ENCODE measurements around the gene C18orf54.
"Not testable (repeated sequence)": the region's sequence is repeated elsewhere in the genome, so short reads cannot be mapped to it uniquely, and the experiment has no call there.

The C18orf54 gene

GRCh38 chr18:54386800-54387495, 29.2 kb downstream of the C18orf54 start:
- not testable (repeated sequence) for DNase-seq (ENCODE audit: low read depth in 2 of 2)

- DNase-seq (ENCODE audit: low read depth in 2 of 2): no peak
Measured at GRCh38 chr18:54387631-54388030, 29.9 kb downstream of the C18orf54 start.

- peak; percentile 16 to 19 for DNase-seq (ENCODE audit: low read depth in 2 of 2)
Measured at GRCh38 chr18:54388203-54389142, 30.8 kb downstream of the C18orf54 start.

GRCh38 chr18:54389143-54389505, 31.4 kb downstream of the C18orf54 start:
- DNase-seq (ENCODE audit: low read depth in 2 of 2): no peak

GRCh38 chr18:54390838-54391237, 33.1 kb downstream of the C18orf54 start:
- DNase-seq (ENCODE audit: low read depth in 2 of 2): no peak

- no peak for DNase-seq (ENCODE audit: low read depth in 2 of 2)
Measured at GRCh38 chr18:54392543-54393023, 34.9 kb downstream of the C18orf54 start.

GRCh38 chr18:54393648-54394294, 36.1 kb downstream of the C18orf54 start:
- DNase-seq (ENCODE audit: low read depth in 2 of 2): no peak

GRCh38 chr18:54396760-54397159, 39.1 kb downstream of the C18orf54 start:
- no peak for DNase-seq (ENCODE audit: low read depth in 2 of 2)

- no peak for DNase-seq (ENCODE audit: low read depth in 2 of 2)
Measured at GRCh38 chr18:54405290-54405689, 47.6 kb downstream of the C18orf54 start.

- no peak for DNase-seq (ENCODE audit: low read depth in 2 of 2)
Measured at GRCh38 chr18:54411781-54412180, 54.1 kb downstream of the C18orf54 start.

GRCh38 chr18:54415086-54415485, 57.4 kb downstream of the C18orf54 start:
- DNase-seq (ENCODE audit: low read depth in 2 of 2): no peak

GRCh38 chr18:54416436-54416835, 58.7 kb downstream of the C18orf54 start:
- DNase-seq (ENCODE audit: low read depth in 2 of 2): no peak

GRCh38 chr18:54423831-54424230, 66.1 kb downstream of the C18orf54 start:
- no peak for DNase-seq (ENCODE audit: low read depth in 2 of 2)

GRCh38 chr18:54426085-54426665, 68.5 kb downstream of the C18orf54 start:
- DNase-seq (ENCODE audit: low read depth in 2 of 2): no peak

Measured in stimulated activated CD8-positive, alpha-beta memory T cell treated with anti-CD3 and anti-CD28 coated beads, Interleukin-15, amount 100 ng/mL, for 48 hours (primary cell).